GM19467 (cell line): ENCODE results near the gene FREM1.

Experiments used
- ATAC-seq: cut with Tn5 transposase; IDR thresholded peaks from one replicate; pipeline ENCODE4 v1.9.1; 2021; ENCODE audit warnings: mild to moderate bottlenecking, moderate library complexity; ENCODE audit not compliant: unreplicated experiment

The FREM1 gene

DNA sequence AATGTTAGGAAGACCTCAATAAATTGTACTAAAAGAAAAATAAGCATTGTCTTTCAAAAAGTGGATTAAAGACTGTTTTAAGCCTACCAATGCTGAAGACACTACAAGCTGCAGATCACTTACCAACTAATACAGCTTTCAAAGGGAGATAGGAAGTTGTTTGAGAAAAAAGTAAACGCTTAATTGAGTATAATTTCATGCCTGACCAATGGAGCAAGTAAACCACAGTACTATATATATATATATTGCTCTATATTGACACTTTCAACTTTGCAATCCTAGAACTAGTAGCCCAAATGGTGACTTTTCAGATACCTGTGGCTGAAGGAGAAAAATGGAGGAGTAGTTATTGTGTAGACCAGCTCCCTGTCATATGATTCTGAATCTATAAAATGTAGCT is 85.7 kb downstream of the FREM1 start:
- ATAC-seq, result no peak

DNA sequence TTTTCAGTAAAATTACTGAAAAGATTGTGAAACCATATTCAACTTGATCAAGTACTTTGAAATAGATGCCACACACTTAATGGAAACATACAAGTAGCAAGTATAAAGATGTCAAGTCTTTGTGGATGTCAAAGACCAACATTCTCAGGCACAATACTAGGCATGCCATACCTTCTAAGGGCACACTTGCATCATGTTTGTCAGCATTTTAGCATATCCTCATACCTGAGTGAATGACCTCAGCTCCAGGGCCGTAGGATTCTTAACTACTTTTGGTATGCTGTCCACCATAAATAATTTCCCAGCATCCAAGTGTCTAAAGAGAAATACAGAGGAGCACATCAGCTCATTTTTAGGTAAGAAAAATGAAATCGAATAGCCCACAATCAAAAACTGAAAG is 86.4 kb downstream of the FREM1 start:
- ATAC-seq, result no peak

DNA sequence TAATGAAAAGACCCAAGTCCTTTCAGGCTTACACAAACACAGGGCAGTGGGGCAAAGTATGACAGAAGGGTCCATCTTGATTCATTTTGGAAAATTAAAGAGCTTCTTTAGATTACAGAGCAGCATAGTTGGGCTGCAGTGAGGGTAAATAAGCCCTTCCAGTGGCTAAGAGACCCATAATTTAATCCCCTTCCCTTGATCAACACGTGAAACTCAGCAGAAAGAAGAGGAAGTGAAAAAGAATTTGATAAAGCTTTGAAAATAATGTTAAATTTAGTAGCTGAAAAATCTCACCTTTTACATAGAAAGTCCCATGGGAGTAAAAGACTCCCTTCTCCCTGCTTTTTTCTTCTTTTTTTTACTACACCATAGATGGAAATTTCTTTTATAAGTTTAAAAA is 87.6 kb downstream of the FREM1 start:
- no peak for ATAC-seq

DNA sequence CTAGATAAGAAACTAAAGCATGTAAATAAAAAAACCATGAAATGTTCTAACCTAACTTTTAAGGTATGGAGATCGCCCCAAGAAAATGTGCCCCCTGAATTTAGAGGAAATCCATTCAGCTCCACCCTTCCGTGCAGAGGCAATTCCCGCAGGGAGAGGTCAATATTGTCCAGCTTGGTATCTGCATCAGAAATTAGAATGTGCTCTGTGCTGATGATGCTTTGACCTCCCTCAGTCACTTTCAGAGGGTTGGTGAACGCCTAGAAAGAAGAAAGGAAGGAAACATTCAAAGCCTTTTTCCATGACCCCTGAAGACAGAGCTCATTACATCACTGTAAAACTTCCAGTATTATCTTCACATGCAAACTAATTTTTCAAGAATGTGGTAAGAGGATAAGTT is 91.0 kb downstream of the FREM1 start:
- ATAC-seq, result no peak

DNA sequence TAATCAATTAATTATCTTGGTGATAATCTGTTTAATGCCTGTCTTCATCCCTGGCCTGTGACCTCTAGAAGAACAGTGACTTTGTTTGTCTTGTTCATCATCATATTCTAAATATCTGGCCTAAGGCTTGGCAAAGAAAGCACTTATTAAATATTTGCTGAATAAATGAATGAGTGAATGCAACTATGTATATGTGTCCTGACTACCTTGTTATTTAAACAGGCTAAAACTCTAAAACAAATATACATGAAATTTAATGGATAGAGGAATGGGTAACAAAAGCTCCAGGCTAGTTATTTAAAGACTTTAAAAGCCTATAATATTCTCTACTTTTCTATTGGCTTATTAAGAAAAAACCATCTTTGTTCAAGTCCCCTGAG is 96.0 kb downstream of the FREM1 start:
- ATAC-seq, result no peak

DNA sequence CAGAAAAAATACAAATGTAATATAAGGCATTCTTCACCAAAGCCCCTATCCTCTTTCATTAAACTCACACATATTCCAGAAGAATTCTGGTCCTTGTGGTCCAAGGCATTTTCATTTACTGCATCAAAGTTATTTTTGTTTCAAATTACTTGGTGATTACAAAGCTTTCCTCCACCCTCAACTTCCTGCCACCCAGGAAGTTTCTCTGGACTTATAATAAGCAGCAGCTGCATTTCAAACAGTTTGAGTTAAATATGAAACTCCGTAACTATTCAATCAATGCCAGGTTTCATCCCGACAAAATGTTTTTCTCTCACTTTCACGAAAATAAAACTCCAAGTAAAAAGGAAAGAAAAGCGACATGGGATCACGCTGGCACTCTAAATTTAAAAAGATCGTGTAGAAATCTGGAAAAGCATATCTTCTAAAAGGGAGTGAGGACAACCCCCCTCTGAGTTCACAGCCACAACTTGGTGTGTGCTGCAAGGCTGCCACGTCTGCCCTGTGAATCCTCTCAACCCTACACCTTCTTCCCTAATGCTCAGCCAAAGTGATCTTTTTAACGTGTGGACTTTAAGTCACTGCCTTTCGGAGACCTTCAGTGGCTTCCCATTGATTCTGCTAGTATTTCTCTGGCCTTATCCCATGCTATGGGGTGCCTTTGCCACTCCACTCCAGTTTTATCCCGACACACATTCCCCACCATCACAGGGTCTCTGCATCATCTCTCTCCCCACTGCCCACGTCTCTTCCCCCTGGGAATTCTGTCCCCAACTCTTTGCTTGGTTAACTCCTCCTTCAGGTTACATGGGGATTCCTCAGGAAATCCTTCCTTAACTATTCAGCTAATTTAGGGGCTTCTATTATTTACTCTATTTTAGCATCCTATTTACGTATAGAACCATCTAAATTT is 96.6 kb downstream of the FREM1 start:
- no peak for ATAC-seq

DNA sequence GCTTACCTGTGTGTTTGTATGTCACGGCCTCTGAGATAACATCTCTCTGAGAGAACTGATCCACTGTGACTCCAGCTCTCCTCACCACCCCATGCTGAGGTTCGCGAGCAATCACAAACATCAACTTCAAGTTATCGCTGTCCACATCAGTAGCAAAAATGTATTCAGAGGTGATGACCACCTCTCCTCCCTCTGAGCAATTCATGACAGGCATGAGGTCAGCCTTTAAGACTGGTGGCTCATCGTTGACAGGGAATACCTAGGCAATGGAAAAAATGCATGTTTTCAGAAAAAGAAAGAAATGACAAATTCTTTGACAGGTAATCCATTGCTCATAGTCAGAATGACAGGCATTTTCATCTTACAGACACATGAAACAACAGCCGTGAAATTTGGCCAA is 97.4 kb downstream of the FREM1 start:
- no peak for ATAC-seq

DNA sequence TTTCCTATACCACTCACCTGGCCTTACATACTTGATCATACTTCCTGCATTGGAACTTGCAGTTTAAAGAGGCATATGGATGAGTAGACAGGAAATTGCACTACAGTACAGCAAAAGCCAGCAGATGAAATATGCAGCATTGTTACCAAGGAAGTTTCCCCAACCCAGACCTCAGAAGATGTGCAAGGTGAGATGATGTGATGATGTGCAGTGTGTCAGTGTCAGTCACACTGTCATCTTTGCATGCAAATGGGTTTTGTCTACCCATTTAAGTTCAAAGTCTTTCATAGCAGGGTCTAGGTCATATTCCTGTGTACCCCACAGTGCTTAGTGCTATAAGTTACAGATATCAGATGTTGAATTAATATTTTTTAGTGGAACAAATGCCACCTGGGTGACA is 98.4 kb downstream of the FREM1 start:
- no peak for ATAC-seq

DNA sequence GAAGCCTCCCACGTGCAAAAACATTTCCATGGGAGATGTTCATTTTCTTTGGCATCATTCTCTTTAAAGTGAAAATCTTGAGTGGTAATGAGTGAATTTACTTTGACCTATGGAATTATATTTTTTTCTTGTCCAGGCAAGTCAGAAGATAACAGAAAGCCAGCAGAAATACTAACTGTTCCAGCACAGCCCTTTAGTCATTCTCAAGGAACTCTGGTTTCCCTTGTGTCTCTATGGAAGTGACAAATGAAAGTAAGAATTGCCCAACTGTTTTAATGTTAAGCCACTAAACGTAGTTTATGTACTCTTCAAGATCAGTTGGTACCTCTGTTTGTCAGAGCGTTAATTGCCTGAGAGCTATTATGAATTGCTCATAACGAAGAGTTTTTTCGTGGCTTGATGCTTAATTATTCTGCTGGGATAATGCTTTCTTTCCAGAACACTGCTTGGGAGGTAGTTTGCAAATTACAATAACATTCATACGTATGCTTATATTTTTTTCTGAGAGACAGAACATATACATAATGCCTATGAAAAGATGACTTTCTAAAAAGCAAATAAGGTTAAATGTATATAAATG is 103.2 kb downstream of the FREM1 start:
- ATAC-seq, result no peak

DNA sequence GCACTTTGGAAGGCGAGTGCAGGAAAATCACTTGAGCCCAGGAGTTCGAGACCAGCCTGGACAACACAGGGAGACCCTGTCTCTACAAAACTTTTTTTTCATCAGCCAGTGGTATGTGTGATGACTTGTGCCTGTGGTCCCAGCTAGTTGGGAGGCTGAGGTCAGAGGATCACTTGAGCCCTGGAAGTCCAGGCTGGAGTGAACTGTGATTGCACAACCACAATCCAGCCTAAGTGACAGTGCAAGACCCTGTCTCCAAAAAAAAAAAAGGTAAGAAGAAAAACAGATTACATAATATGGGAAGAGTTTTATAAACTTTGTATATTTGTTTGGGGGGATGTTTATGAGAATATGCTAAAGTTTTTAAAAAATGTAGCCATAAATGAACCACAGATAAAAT is 111.2 kb downstream of the FREM1 start:
- no peak for ATAC-seq

DNA sequence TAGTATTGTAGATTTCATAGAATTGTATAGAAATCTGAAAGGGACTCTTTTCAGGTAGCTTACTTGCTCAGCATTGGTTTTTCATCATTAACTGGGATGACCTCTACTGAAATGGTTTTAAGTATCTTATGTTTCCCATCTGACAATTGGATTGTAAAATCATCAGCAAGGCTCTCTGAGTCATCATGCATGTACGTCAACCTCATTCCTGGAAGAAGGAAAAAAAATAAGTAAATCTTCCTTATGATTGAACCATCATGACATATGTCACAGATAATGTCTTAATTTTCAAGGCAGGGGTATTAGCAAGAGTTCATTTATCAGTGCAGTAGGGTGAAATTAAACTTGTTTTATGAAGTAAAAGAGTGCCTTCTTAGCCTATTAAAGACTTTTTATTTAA is 112.8 kb downstream of the FREM1 start:
- no peak for ATAC-seq

DNA sequence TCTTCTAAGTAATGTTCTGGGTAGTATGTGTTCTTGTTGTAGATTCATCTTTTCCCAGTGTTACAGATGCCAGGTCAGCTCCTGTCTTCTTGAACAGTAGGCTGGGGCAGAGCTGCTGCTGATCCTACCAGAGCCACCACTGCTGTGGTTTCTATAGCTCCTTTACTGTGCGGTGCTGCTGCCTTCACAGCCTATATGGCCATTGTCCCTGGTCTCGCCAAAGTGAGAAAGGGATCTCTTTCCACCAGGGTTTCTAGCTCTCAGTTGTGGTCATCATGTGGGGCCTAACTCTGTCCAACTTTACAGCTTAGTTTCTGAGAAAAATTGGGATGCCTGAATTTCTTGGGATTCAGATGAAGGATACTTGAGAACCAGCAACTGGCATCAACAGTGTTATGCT is 116.8 kb downstream of the FREM1 start:
- no peak for ATAC-seq

DNA sequence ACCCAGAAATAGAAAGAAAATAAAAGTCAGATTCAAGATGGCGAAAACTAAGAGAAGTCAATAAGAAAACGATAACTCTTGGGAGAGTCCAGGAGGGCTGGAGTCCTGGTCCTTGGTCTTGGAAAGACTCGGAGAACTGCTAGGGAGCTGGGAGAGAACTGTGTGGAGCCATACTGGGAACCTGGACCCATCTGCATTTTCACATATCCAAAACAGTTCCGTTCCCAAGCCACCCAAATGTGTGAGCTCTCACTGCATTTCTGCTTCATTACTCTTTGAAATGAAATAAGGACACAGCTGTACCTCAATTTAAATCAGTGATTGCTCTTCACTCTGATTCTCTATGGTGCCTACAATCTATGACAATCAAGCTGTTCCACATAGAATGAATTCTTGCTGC is 119.6 kb downstream of the FREM1 start:
- no peak for ATAC-seq

DNA sequence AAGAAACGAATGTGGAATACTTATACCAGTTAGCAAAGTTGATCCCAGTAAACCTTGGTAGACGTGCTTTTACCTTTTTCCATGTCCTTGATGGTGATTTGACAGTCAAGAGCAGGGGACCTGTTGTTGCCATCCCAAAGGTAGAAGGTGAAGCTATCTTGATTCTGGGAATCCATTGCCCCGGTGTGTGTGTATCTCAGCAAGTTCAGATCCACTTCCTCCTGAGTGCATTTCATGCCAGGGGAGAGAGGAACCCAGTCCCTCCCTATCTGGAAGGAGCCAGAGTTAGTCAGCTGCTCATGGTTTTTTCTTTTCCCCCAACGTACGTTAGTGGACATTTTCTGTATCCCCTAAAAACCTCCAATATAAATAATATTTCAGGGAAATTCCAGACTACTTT is 121.4 kb downstream of the FREM1 start:
- ATAC-seq, result no peak

DNA sequence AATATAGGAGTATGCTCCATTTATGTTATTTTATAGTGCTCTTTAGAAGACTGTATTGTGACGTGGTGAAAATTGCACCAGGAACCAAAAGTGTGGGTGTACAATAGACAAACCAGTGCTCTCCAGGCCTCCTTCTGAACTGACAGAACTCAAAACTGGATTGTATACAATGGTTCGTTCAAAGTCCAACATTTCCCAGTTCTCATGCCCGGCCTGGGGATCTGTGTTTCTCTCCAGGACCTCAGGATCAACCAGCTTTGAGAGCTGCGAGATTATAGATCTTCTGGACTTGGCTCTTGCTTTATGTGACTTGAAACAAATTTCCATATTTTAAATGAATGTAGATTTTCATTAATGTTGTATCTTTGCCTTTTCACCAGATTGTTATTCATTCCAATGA is 126.9 kb downstream of the FREM1 start:
- no peak for ATAC-seq

DNA sequence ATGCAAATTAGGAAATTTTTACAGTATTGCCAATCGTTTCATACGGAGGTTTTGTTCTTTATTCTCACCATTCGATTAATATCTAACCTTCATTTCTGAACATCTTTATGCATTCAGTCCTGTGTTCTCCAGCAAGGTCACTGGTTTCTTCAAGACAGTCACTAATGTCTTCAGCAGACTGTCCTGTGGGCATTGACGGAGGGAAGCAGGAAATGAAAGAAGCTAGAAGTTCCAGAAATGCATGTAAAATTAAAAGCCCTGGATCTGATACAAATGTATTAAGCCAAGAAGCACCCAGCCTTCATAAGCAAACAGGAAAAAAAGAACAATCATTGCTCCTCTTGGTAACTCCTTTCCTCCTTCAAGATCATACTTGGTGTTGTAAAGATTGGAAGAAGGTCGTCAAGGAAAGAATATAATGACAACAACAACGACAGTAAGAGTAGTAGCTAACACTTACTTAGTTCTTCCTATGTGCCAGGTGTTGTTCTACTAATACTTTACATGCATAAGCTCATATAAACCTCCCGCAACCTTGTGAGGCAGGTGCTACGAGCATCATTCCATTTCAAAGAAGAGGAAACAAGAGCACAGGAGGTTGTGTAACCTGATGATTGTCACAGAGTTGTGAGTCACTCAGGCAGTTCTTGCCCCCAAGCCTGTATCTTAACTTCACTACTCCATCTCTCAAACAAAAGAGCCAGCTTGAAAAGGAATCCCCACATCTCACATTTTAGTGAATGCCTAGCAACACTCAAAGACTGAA is 127.8 kb downstream of the FREM1 start:
- ATAC-seq, result no peak

DNA sequence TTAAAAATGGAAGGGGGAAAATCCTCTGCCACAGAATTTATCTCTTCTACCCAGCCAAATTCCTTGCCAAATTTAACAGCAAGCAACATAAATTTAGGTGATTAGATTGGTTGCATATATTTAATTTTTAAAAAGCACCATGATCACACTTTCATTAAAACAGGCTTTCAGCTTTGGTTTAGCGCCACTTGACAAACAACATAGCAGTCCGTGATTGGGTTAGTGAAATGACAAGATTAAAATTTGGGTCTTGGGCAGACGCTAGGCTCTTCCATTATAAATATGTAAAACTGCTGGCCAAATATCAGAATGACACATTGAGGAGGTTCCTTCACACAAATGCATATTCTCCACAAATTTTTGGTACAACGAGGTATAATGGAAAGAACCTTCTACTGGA is 129.5 kb downstream of the FREM1 start:
- no peak for ATAC-seq

DNA sequence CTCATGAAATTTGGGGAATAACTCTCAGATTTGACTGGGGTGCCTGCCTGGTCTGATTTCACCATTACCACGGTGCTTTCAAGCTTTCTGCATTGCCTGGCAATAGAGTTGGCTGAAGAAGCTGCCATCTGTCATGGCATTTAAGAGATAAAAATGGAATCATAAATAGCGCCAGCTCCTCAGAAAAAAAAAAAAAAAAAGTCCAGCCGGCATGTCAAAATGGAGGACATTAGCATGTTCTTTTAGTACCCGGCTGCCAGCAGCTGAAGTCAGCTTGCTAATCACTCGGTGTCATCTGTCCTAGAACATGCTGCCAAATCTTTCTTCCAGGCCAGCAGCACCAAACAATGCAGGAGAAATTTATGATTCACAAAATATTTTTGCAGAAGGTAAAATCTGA is 130.0 kb downstream of the FREM1 start:
- no peak for ATAC-seq

DNA sequence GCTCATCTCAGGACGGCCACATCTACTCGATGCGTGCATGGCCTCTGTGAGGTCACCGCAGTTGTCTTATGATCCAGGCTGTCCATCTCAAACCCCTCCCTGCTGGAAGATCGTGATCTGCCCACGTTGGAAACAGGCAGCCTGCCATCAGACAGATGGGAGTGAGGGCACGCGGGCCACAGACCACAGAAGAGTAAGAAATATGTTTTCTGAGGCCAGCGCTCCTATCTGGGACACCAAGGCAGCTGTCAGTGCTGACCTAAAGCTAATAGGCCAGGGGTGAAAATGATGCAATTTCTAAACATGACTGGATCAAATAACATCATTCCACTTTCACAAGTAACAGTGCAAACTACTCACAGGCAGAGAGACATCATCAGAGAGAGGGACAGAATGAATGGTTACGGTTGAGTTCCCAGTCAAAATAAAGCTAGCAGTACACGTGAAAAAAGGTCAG is 130.6 kb downstream of the FREM1 start:
- ATAC-seq, result no peak

DNA sequence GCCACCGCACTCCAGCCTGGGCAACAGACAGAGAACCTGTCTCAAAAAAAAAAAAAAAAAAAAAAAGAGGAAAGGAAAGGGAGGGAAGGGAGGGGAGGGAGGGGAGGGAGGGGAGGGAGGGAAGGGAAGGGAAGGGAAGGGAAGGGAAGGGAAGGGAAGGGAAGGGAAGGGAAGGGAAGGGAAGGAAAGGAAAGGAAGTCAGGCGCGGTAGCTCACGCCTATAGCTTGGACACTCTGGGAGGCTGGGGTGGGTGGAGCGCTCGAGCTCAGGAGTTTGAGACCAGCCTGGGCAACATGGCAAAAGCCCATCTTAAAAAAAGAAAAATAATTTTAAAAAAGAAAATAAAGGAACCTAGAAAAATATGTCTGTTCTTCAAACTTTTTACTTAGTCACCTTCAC is 131.7 kb downstream of the FREM1 start:
- no peak for ATAC-seq

DNA sequence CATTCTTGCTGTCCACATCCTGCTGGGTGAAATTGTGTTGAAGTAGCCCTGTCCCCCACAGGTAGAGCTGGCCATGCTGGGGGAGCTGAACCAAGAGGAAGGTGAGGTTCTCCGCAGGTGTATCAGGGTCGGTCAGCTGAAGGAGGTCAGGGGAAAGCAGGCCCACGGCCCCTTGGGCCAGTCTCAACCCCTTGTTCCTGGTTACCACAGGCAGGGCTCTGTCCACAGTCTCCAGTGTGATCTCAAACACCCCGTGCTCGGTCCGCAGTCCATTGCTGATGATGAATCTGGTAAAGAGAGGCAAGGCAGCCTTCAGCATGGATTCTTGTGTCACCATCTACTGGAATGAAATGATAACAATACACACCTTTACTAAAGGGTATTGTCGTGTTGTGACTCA is 134.3 kb downstream of the FREM1 start:
- ATAC-seq, result no peak

DNA sequence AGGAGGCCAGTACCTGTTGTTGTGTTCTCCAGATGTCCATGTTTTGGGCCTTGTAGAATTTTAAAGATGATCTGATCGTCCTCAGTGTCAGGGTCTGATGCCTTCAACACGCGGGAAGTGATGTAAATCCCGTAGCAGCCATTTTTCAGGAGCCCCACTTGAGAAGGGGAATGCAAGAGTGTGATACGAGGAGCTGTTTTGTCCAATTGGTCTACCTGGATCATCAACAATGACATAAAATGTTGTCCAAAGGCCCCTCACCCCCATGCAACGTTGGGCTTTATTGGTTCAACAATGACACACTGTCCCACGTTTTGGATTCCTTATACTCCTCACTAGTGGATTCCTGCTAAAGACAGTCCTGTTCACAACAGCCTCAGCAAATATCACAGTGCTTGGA is 139.6 kb downstream of the FREM1 start:
- no peak for ATAC-seq
